ENCODE data around the gene PARP9. TPM values are rescaled to one million over a fixed set of nuclear protein-coding genes. Genes with fewer than 3 reads are reported as not detected.

PARP9 gene
- total and polyA plus RNA-seq, 2 of the 8 experiments (the other 6 are each of a cell fraction or from before 2014, with no cell fraction given) = 3.7 to 4.5 TPM

GRCh38 chr3:122590610-122591009, 26.5 kb upstream of the PARP9 start (continued):
- no peak for TF ChIP-seq ZNF274 (IDR thresholded peaks at IDR 0.05; ENCODE audit: borderline replicate concordance, extremely low read depth, low read length)
- TF ChIP-seq RBBP5 (IDR thresholded peaks at IDR 0.05; ENCODE audit: borderline replicate concordance, low read depth, low read length) = no peak
- no peak for TF ChIP-seq CBX5 (IDR thresholded peaks at IDR 0.05; ENCODE audit: low read depth, low read length)
- no peak for TF ChIP-seq GABPA (IDR thresholded peaks at IDR 0.05; ENCODE audit: borderline replicate concordance, insufficient read depth, low read length)
